GM23338 (cell line): ENCODE results near the gene TET2. TPM values are rescaled to one million over a fixed set of nuclear protein-coding genes. Genes with fewer than 3 reads are reported as not detected.

Experiments
- ATAC-seq: fragments of 200-7000 bp; cut with Tn5 transposase; 3 replicates; pipeline ENCODE4 v1.9.1; 2020
- DNase-seq: peaks from one replicate; pipeline ENCODE4 v3.0.0-alpha.2; 2015; ENCODE audit warnings: low spot score
- H2AFZ ChIP-seq: fragments of 200-600 bp; sonication (generic); 2 replicates; pipeline ENCODE4 v1.8.0; 2016; ENCODE audit warnings: antibody characterized with exemption, mild to moderate bottlenecking, moderate library complexity
- H3F3A ChIP-seq: fragments of 200-600 bp; sonication (generic); replicated peaks from 2 replicates; pipeline ENCODE4 v1.8.0; 2017; ENCODE audit warnings: antibody characterized with exemption, mixed run types, low read depth
- H3K27ac ChIP-seq: fragments of 200-600 bp; sonication (generic); 2 replicates; pipeline ENCODE4 v1.6.1; 2016; ENCODE audit warnings: low read depth
- H3K27me3 ChIP-seq: fragments of 200-600 bp; sonication (generic); 2 replicates; pipeline ENCODE4 v1.8.0; 2016; ENCODE audit warnings: mild to moderate bottlenecking, mixed run types, moderate library complexity; ENCODE audit not compliant: insufficient read depth
- H3K36me3 ChIP-seq: fragments of 200-600 bp; sonication (generic); 2 replicates; pipeline ENCODE4 v1.8.0; 2016; ENCODE audit warnings: mild to moderate bottlenecking; ENCODE audit not compliant: insufficient read depth
- H3K4me1 ChIP-seq: fragments of 200-600 bp; sonication (generic); 2 replicates; pipeline ENCODE4 v1.8.0; 2016; ENCODE audit warnings: mild to moderate bottlenecking, moderate library complexity; ENCODE audit not compliant: insufficient read depth
- H3K4me2 ChIP-seq: fragments of 200-600 bp; sonication (generic); 2 replicates; pipeline ENCODE4 v1.7.1; 2017; ENCODE audit warnings: mixed run types
- H3K4me3 ChIP-seq: fragments of 200-600 bp; sonication (generic); 2 replicates; pipeline ENCODE4 v1.6.1; 2016; ENCODE audit warnings: mixed run types
- H3K79me2 ChIP-seq: fragments of 200-600 bp; sonication (generic); replicated peaks from 2 replicates; pipeline ENCODE4 v1.8.0; 2017; ENCODE audit warnings: mild to moderate bottlenecking; ENCODE audit not compliant: insufficient read depth
- H3K9me2 ChIP-seq: fragments of 200-600 bp; sonication (generic); 2 replicates; pipeline ENCODE4 v1.8.0; 2017; ENCODE audit not compliant: insufficient read depth
- H4K20me1 ChIP-seq: fragments of 200-600 bp; sonication (generic); replicated peaks from 2 replicates; pipeline ENCODE4 v1.8.0; 2017; ENCODE audit warnings: mild to moderate bottlenecking; ENCODE audit not compliant: insufficient read depth
- H3K27ac Mint-ChIP-seq: 2 replicates; pipeline ENCODE4 v1.8.0; 2020; ENCODE audit warnings: inconsistent platforms, mild to moderate bottlenecking, moderate library complexity, mixed read lengths
- H3K27me3 Mint-ChIP-seq: 3 replicates; pipeline ENCODE4 v1.8.0; 2022; ENCODE audit warnings: low read depth, mild to moderate bottlenecking, moderate library complexity, mixed read lengths, inconsistent platforms; ENCODE audit not compliant: insufficient read depth, poor library complexity
- H3K36me3 Mint-ChIP-seq: 3 replicates; pipeline ENCODE4 v1.8.0; 2021; ENCODE audit warnings: low read depth, mild to moderate bottlenecking, inconsistent platforms, moderate library complexity, mixed read lengths
- H3K4me1 Mint-ChIP-seq: 3 replicates; pipeline ENCODE4 v1.8.0; 2020; ENCODE audit warnings: mild to moderate bottlenecking, inconsistent platforms, mixed read lengths
- H3K4me3 Mint-ChIP-seq: 3 replicates; pipeline ENCODE4 v1.8.0; 2021; ENCODE audit warnings: moderate library complexity, mild to moderate bottlenecking, inconsistent platforms, mixed read lengths
- H3K9me3 Mint-ChIP-seq: 3 replicates; pipeline ENCODE4 v1.8.0; 2020; ENCODE audit warnings: moderate library complexity, mild to moderate bottlenecking, inconsistent platforms, mixed read lengths
- CREB1 ChIP-seq: fragments of 250-450 bp; sonication (Bioruptor Pico); IDR thresholded peaks from 2 replicates; pipeline ENCODE4 v1.5.0; 2020; ENCODE audit warnings: low read depth, mild to moderate bottlenecking, moderate library complexity
- EZH2 ChIP-seq: fragments of 200-600 bp; sonication (generic); IDR thresholded peaks from one replicate; pipeline ENCODE4 v1.8.0; 2017; ENCODE audit warnings: antibody characterized with exemption, mild to moderate bottlenecking, low read depth; ENCODE audit not compliant: unreplicated experiment
- EZH2phosphoT487 ChIP-seq: fragments of 200-600 bp; sonication (generic); IDR thresholded peaks from one replicate; pipeline ENCODE4 v1.8.1; 2018; ENCODE audit warnings: antibody characterized with exemption; ENCODE audit not compliant: unreplicated experiment
- POLR2AphosphoS5 ChIP-seq: IDR thresholded peaks from 2 replicates; pipeline ENCODE4 v1.6.1; 2016; ENCODE audit warnings: antibody characterized with exemption, low read depth
- ZNF331 ChIP-seq: fragments of 250-450 bp; sonication (Bioruptor Pico); IDR thresholded peaks from 2 replicates; pipeline ENCODE4 v1.5.0; 2020; ENCODE audit warnings: low read depth, mild to moderate bottlenecking, moderate library complexity
- ZNF462 ChIP-seq: fragments of 250-450 bp; sonication (Bioruptor Pico); IDR thresholded peaks from 2 replicates; pipeline ENCODE4 v1.5.0; 2020; ENCODE audit warnings: mild to moderate bottlenecking, moderate library complexity
- polyA plus RNA-seq: library from polyadenylated mRNA; unstranded; fragments of >200 nt; fragmentation: Nextera tagmentation; extraction: Ambion mirVana; gene quantifications from 2 replicates; pipeline ENCODE4 v1.2.1, GENCODE V29; 2016
- total RNA-seq: library from RNA; depleted of rRNA; stranded (reverse); fragments of >200 nt; shearing (Covaris generic); gene quantifications from 2 replicates; pipeline ENCODE4 v1.2.3, GENCODE V29; 2014

TET2 gene
- total and polyA plus RNA-seq, 2 experiments from 2014 or later, result 1.2 to 2.2 TPM

- no peak for TF ChIP-seq ZNF462 (CRISPR knock-in tag)
- no peak for TF ChIP-seq EZH2phosphoT487
- no peak for TF ChIP-seq ZNF331 (CRISPR knock-in tag)
- no peak for TF ChIP-seq EZH2
Observed at GRCh38 chr4:105108971-105109370, 37.7 kb upstream of the TET2 start (continued).

- no peaks in the 10 kb centered on the region for H3K36me3 ChIP-seq
- Mint-ChIP-seq H3K36me3 (no peaks in the 10 kb centered on the region), H3K9me3 (no peaks in the 10 kb centered on the region), H3K4me1 (no peaks in the 10 kb centered on the region), H3K27ac (no peak overlapping the region), H3K4me3 (no peak overlapping the region), H3K27me3 (no peaks in the 10 kb centered on the region)
- no peaks in the 10 kb centered on the region for H3K4me1 ChIP-seq
- H4K20me1 ChIP-seq, result no peaks in the 10 kb centered on the region
- no peaks in the 10 kb centered on the region for H3K79me2 ChIP-seq
- TF ChIP-seq CREB1 (CRISPR knock-in tag), result no peak
- no peak for TF ChIP-seq POLR2AphosphoS5
- no peak for TF ChIP-seq ZNF331 (CRISPR knock-in tag)
- no peak overlapping the region for H2AFZ ChIP-seq
- DNase-seq (no peak), ATAC-seq (no peak)
- H3K27me3 ChIP-seq, result no peaks in the 10 kb centered on the region
- H3K27ac ChIP-seq, result no peak overlapping the region
- H3K9me2 ChIP-seq, result no peaks in the 10 kb centered on the region
- no peak overlapping the region for H3K4me3 ChIP-seq
- H3F3A ChIP-seq, result no peaks in the 10 kb centered on the region
- H3K4me2 ChIP-seq, result no peak overlapping the region
Observed at GRCh38 chr4:105112274-105112673, 34.4 kb upstream of the TET2 start.
